Fibroblast of skin of scalp (primary cell): ENCODE data around the gene C11orf42. TPM values are rescaled to one million over a fixed set of nuclear protein-coding genes. Genes with fewer than 3 reads are reported as not detected.

ENCODE experiments used
- DNase-seq: peaks from one replicate; pipeline ENCODE4 v3.0.0-alpha.2; 2013
- polyA plus RNA-seq, 2 experiments: library from polyadenylated mRNA; unstranded; fragments of 120-200 nt; gene quantifications; one replicate each; pipeline ENCODE4 v1.2.1, GENCODE V29; 2013; ENCODE audit not compliant: insufficient read length in 2 of 2

C11orf42 gene, protein sequence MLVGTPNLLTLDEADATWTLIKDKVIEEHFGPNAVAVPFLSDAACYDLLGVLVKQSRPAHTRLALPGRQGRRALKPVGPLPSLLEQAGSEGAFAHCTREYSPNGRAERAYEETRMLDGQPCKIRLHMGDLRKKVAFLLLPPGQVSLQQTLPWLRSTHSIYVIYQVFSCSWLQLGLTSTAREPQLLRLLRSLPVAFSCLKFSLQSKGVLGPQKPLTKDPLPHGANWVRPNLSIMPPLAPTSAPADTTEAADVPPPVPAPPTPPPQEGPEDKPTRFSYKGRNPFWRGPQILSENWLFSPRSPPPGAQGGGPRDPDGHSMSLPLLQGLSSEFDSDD
- polyA plus RNA-seq (2013, experiment 1 of 2; ENCODE audit: insufficient read length), result not detected
- polyA plus RNA-seq (2013, experiment 2 of 2; ENCODE audit: insufficient read length), result not detected

DNA sequence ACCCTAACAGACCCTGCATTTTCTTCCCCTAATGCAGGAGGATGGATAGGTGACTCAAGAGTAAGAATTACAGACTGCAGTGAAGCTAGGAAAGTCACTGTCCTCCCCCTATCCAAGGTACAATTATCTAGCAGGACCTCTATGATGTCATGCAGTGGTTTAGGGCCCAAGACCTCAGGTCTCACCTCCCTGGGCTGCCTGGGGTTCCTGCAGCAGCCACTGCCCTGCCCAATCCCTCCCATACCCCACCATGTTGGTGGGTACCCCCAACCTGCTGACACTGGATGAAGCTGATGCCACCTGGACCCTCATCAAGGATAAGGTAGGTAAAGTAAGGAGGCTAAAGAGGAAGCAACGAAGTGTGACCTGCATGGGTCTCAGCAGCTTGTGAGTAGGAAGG is at the start of gene C11orf42:
TSS of gene C11orf42 (plus strand) at position 192 of the 400 bp plus-strand sequence. CDS start at position 251, 59 bp downstream.
- no peak for DNase-seq

DNA sequence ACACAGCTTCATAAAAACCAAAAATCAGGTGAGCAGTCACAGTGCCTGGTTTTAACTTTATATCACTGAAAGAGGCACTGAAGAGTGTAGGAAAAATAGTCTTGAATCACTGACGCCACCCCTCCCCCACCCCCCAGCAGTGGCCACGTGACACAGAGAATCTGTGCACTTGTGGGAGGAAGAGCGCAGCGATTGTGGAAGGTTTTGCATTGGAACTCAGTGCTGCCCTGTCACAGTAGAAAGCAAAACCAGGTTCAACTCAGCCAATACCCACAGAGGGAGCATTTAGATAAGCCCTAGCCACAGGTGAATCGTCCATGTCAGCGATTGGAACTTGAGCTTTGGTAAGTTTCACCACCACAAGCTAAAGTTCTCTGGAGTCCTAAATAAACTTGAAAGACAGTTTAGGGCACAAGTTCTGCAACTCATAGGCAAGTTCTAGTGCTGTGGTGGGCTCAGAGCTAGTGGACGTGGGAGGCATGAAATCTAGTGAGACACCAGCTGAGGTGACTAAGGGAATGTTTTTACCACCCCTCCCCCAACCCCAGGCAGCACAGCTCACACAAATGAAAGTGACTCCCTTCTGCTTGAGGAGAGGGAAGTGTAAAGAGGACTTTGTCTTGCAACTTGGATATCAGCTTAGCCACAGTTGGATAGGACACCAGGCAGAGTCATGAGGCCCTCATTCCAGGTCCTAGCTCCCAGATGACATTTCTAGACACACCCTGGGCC is 48.6 kb upstream of the C11orf42 start:
- DNase-seq, result no peak

DNA sequence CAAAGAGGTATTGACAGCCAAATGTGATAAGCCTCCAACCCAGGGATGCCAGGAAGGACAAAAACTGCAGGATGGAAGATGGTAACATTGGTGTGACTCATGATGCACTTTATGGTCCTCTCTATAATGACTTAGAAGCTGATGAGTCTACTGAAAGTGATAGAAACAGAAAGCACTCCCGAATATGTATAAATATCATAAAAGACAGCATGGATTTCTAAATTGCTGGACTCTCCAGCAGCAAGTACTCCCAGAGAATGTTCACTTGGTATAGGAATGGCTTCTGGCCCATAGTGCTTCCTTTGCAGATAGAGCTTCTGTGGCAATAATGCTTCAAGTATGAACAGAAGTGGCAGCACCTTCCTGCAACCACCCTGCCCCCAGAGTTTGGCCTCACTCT is 35.1 kb upstream of the C11orf42 start, which contains the start of gene OR52B2:
TSS of gene OR52B2 (minus strand) at position 101 of the 400 bp plus-strand sequence. CDS start at position 101, 0 bp downstream.
- DNase-seq, result no peak

DNA sequence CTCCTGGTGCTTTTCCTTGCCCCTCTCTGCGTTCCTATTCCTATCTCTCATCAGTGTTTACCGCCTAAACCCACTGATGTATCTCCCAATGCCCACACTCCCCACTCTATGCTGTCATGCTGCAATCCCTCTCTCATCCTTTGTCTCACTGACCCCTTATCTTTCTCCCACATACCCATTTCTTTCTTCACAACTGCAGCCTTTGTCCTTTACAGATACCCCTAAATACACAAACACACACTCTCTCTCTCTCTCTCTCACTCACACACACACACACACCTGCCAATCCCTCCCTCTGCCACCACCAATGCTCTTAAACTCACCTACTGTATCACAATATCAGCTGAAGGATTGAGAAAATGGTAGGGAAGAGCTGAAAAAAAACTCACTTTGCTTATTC is 29.9 kb upstream of the C11orf42 start:
- no peak for DNase-seq

DNA sequence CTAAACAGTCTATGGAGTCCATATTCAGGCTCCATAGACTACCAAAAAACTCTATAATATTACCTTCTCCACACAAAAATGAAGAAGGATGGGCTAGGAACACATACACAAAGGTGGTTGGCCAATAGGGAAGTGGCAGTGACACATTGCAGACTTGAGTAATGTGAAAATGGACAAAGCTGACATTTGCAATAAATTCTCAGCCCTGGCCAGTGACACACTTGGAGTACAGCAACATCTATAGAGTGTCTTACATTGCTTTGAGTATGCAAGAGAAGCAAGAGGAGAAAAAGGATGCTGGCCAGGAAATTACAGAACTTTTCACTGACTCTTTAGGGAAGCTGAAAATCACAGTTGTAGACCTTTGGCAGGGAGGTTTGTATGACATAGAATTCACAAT is 13.6 kb upstream of the C11orf42 start:
- no peak for DNase-seq

DNA sequence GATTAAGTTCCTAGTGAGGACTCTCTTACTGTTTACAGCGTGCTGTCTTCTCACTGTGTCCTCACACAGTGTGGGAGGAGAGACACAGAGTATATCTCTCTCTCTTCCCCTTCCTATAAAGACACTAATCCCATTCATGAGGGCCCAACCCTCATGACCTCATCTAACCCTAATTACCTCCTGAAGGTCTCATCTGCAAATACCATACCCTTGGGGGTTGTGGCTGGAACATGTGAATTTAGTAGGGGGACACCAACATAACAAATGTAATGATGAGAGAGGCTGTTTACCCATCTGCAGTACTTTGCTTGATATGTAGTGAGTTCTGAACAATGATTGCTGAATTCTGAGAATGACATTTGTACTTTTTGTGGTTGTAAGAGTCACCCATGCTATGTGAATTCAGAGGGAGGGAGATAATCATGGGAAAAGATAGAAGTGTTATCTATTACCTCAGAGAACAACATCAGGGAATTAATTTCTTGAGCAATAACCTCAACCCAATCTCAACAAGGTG is 11.2 kb upstream of the C11orf42 start:
- DNase-seq, result no peak

DNA sequence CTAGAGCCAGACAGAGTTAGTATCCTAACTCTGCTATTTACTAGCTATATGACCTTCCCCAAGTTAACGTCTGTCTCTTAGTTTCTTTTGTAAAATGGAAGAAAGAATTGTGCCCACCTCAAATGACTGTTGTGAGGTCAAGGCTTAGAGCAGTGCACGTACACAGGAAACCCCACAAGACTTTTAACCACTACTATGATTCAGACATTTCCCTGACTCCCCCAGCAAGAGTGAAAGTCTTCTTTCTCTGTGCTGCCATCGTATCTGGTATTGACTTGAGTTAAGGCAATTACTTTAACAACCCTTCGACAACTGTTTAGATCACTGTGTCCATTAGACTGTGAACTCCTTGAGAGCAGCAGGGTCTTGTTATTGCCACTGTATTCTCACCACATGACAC is 9.0 kb upstream of the C11orf42 start:
- no peak for DNase-seq

DNA sequence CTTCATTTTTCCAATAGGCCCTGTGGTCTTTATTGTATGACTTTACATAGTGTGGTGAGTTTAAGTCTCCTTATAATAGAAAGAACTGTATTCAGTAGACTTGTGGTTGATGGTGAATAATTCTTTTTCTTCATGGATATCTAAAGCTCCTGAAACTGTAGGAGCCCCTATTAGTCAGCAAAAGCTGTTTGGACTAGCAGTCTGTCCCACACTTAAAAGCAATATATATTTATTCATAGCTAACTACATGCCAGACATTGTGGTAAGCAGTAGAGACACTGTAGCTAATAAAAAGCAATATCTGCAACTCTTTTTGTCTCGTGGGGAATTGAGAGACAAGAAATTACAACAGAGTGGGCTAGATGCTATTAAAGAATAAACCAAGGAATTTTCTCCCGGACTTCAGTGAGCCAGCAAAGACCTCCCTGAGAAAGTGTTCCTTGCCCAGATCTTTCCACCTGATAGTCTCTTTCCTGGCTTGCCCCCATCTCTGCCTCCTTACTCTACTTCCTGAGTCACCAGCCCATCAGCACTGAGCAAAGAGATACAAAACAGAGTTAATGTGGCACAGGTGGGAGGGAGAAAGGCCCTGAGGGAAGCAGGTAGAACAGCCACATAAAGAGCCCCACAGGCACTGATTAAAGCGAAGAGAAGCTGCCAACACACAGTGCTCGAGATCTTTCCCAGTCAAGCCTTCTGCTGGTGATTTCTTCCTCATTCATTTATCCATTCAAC is 7.7 kb upstream of the C11orf42 start:
- no peak for DNase-seq

DNA sequence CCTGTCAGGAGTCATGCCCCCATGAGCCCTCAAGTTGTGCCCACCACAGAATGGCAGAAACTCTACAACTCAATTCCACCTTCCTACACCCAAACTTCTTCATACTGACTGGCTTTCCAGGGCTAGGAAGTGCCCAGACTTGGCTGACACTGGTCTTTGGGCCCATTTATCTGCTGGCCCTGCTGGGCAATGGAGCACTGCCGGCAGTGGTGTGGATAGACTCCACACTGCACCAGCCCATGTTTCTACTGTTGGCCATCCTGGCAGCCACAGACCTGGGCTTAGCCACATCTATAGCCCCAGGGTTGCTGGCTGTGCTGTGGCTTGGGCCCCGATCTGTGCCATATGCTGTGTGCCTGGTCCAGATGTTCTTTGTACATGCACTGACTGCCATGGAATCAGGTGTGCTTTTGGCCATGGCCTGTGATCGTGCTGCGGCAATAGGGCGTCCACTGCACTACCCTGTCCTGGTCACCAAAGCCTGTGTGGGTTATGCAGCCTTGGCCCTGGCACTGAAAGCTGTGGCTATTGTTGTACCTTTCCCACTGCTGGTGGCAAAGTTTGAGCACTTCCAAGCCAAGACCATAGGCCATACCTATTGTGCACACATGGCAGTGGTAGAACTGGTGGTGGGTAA is 6.1 kb upstream of the C11orf42 start, which contains the start of gene OR52W1:
TSS of gene OR52W1 (plus strand) at position 51 of the 637 bp plus-strand sequence. CDS start at position 51, 0 bp downstream.
- no peak for DNase-seq

DNA sequence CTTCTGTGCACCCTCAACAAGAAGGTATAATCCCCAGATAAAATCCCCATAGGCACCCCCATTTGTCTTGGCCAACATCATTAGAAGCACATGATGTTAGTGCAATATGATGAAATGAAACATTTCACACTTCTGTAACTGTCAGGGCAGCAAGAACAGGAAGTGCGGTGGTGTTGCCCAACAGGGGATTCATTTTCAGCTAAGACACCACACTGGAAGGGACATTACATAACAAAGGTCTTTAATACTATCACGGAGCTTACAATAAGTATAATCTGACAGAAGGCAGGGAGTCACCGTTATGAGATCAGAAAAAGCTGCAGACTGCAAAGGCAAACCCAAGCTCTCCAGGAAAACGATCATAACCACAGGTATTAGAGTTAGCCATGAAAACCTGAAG is 4.4 kb upstream of the C11orf42 start:
- no peak for DNase-seq

DNA sequence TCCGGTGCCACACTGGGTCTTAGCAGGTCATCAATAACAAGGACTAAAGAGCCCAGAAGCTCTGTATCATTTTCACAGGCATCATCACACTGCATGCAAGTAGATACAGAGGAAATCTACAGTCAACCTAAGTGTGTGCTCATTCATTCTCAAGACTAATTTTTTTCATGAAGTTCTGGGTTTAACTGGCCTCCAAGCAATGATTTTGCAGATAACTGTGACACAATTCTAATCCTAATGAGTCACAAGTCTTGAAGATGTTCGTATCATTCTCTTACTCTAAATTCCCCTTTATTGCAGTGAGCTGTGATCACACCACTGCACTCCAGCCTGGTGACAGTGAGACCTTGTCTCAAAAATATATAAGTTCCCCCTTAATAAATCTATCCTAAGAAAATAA is 3.9 kb upstream of the C11orf42 start:
- DNase-seq, result no peak

DNA sequence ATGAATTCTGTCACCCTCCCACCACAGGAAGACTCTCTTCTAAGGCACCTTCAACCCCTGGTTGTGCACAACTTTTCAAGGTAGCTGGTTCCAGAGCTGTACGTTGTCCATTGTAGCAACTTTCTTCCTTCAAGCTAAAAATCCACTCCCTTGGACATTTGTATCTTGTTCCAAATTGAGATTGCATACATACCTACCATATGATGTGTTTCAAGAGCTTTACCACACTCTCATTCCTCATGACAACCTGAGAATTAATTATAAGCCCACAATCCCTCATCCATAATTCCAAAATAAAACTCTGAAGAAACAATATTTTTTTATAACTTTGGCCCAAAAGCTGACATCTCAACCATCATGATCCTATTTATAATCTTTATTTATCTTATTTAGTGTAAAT is 3.3 kb upstream of the C11orf42 start:
- no peak for DNase-seq

DNA sequence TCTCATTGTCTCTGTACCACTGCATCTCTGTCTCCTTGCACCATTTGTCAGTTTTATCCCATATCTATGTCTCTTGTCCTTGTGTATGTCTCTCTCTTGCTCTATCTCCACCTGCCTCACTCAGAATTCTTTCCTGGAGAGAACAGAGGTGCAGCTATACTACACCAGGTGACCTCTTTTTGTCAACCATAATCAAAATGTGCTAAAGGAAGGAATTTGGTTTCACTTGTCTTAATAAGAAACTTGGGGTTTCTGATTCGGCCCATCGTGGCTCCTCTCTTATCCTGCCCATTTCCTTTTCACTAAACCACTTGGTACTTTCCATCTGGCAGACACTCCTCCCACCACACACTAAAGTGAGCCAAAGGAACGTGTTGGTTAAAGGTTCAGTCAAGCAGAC is 2.0 kb upstream of the C11orf42 start:
- no peak for DNase-seq

DNA sequence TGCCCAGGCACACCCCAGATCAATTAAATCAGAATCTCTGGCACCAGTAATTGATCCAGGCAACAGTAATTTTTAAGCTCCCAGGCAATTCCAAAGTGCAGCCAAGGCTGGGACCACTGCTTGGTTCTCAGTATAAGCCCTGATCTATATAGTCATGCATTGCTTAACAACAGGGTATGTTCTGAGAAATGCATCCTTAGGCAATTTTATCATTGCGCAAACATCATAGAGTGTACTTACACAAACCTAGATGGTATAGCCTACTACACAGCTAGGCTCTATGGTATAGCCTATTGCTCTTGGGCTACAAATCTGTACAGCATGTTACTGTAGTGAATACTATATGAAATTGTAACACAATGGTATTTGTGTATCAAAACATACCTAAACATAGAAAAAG is 651 bp upstream of the C11orf42 start:
- DNase-seq, result no peak

DNA sequence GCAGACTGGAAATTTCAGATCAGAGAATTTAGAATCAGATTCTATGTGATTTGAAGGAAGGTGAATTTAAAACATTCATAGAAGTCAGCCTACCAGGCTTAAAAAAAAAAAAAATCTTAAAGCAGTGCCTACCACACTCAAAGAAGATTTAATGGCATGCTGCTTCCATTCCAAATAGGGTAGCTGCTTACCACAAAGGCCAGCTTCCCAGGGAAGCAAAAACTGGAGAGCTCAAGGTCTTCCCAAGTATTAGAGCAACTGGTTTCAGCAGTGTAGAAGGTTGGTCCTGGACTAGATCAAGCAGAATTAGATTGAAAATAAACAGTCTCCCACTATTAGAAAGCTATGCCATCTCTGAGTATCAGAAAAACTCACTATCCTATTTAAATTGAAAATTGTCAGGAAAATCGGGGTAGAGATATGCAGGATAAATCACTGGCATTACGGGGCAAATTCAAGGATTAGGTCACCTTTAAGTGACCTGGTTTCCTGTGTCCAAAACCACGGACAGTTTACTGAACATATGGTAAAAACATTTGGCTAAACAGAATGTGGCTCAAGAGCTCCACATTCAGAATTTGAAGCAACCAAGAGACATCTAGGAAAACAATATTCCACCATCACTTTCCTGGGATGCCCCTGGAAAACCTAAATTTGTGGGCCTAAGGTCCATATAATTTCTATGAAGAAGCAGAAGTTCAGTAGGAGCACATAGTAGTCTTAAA is 1.3 kb downstream of the C11orf42 start:
- no peak for DNase-seq

DNA sequence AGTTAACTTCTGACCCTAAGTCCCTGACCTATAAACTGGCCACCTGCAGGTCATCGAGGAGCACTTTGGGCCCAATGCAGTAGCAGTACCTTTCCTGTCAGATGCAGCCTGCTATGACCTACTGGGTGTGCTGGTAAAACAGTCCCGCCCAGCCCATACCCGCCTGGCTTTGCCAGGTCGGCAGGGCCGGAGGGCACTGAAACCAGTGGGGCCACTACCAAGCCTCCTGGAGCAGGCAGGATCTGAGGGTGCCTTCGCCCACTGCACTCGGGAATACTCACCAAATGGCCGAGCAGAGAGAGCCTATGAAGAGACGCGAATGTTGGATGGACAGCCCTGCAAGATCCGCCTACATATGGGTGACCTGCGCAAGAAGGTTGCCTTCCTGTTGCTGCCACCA is 4.4 kb downstream of the C11orf42 start:
- no peak for DNase-seq

DNA sequence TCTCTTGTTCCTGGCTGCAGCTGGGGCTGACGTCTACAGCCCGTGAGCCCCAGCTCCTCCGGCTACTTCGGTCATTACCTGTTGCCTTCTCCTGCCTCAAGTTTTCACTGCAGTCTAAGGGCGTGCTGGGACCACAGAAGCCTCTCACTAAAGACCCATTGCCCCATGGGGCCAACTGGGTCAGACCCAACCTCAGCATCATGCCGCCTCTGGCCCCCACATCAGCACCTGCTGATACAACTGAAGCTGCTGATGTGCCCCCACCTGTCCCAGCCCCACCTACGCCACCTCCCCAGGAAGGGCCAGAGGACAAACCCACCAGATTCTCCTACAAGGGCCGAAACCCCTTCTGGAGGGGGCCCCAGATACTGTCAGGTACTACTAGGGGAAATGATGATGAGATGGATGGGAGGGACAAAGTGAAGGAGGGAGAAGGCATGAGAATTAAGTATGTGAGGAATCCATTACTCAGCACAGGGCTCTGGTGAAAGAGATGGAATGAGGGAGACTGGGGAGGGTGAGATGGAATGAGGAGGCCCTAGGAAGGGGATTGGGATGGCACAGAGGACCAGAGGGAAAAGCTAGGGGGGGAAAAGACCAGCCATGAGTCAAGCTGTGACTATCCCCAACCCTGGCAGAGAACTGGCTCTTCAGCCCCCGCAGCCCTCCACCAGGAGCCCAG is 5.1 kb downstream of the C11orf42 start:
- peak; percentile 55 for DNase-seq

DNA sequence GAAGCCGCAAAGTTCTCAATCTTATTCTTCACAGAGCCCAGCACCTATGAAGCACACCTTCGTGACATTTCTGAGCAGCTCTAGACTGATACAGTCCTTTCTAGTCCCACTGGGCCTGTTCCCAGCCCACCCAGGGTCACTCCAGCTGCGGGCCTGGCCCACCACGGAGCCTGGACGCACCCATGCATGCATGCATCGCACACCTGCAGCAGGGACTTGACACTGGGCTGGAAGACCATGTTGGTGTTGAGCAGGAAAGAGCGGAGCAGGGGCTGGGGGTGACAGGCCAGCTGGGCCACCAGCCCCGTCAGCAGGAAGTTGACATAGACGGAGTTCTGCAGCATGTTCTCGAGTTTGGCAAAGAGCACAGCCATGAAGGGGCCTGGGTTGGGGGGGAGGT is 9.2 kb downstream of the C11orf42 start:
- DNase-seq, result no peak

DNA sequence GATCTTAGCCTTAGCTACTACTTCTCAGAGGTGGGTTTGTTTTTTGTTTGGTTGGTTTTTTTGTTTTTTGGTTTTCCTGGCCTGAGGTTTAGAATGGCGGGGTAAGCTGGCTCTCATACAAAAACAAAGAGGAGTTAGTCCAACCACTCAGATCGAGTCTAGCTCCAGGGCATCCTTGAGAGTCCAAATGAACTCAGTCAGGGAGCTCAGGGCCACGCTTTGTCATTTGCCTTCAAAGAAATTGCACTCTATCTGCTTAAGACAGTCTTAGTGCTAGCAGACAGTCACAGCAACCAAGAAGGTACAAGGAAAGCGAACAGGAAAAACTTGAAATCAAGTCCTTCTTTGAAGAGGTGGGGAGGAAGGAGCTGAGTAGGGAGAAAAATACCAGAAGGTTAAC is 11.1 kb downstream of the C11orf42 start:
- DNase-seq, result no peak

DNA sequence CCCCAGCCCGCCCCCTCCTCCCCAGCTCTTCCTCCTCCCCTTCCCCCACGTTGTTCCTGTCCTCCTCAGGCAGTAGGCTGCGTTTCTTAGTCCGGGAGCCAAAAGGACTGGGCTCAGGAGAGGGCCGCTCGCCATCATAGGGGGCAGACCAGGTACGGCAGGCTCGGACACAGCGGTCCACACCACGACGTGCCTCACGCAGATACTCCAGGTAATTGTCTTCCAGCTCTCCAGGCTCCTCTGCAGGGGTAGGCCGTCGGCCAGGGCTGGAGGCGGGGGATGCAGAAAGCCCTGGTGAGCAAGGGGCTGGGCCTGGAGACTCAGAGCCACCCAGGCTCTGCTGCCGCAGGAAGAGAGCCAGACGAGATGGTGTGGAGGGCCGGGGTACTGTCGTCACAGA is 12.4 kb downstream of the C11orf42 start:
- no peak for DNase-seq

DNA sequence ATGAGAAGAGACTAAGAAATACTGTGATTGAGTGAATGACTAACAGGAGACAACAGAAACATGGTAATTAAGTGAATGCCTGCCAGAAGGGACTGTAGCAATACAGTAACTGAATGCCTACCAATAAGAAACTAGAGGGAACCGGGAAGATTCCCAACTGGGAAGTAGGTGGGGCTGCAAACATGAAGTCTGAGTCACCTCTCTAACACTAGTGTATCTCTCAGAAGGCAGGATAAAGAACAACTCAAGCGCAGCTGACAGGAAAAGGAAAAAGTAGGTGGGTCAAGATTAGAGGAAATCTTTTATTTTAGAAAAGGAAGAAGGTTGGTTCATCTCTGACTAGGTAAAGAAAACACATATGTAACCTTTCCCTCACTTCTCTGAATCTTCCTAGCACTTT is 14.0 kb downstream of the C11orf42 start:
- DNase-seq, result peak; percentile 75
